NT2/D1 (cell line): Measurements from ENCODE around the gene MS4A1.

Source experiments
- SUZ12 ChIP-seq: IDR thresholded peaks from 2 replicates; pipeline ENCODE4 v1.6.1; 2011; ENCODE audit not compliant: insufficient read length, insufficient read depth; ENCODE audit errors: extremely low read depth
- YY1 ChIP-seq: IDR thresholded peaks from 2 replicates; pipeline ENCODE4 v1.6.1; 2011; ENCODE audit not compliant: insufficient read length, insufficient read depth

GRCh38 chr11:60433401-60433800 lies 22.2 kb upstream of the MS4A1 start:
- TF ChIP-seq SUZ12 = no peak
- TF ChIP-seq YY1 = no peak
